ENCODE data around the gene FDXR.
A peak's percentile ranks its signal among the peaks of the same experiment; 100 is the strongest.

Gene FDXR

DNA sequence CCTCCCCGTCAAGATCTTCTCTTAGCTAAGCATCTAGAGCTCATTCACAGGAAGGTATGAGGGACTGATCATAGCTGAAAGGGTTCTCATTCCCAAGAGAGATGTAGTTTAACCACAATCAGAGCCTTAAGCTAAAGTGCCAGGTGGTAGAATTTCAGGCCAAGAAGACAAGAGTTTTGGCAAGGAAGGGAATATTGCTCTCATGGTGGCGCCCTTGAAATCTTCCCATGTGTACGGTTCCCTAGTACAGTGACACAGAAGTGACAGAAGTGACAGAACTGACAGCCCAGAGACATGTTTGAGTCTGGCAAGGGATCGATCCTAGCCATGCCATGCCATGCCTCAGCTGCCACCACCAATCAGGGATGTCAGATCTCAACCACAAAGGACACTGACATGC is 15.6 kb downstream of the FDXR start:
- no peak for DNase-seq (ENCODE audit: low read depth)

DNA sequence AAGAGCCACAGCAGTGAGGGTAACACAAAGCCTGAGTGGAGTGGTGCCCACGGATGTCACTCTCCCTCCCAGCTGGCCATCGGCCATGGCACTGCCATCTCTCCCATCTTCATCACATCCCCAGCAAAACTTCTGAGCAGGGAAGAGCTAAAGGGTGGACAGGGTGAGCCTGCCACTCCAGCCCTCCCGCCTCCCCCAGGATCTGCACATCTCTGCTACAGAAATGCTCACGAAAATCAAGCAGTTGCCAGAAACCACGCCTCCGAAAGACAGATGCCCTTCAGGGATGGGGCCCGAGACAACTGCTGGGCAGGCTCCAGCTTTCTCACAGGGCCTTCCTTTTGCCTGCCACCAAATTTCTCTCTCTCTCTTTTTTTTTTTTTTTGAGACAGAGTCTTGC is 16.7 kb downstream of the FDXR start:
- DNase-seq (ENCODE audit: low read depth) = no peak

DNA sequence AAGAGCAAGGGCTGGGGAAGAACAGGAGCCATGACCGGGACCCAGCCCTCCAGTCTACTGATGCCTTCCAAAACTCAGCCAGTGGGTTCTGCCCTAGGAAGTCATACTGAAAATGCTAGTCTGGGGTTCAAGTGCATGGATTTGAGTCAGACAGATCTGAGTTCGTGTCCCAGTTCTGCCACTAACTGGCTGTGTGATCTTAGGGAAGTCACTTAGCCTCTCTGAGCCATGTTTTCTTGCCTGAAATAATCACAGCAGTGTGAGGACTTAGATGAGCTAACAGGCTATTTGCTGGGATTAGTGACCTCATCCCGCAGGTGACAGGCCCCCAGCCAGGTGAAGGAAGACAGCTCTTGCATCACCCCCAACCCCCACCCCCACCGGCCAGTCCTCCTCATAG is 17.5 kb downstream of the FDXR start:
- DNase-seq (ENCODE audit: low read depth) = no peak

DNA sequence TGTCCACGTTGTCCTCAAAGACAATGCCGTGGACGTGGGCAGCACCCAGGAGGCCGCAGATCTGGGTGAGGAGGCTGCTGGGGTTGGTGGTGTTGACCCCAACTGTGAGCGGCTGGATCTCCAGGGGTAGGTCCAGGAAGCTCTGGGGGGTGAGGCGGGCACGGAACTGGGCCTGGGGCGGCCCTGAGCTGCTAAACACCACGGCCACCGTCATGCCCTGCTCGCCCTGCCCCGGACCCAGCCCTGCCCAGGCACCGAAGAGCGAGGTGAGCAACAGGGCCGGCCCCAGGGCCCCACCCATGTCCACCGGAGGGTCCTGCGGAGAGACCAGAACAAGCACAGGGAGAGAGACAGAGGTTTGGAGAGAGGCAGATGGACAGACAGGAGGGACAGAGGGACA is 18.0 kb downstream of the FDXR start:
- no peak for DNase-seq (ENCODE audit: low read depth)

DNA sequence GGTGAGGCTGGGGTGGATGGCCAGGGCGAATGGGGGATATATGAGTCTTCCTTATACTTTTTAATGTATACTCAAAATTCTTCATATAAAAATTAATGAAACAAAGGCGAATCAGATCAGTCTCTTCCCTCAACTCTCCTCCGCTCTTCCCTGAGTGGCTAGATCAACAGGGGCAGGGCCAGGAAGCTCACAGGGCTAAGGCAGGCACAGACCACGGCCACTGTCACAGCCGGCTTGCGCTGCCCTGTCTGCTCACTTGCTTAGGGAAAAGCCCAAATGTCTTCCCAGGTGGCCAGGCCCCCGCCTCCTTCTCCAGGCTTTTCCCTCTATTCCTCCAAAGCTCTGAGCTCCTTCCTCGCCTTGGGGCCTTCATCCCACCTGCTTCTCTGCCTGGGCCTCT is 19.1 kb downstream of the FDXR start:
- no peak for DNase-seq (ENCODE audit: low read depth)

DNA sequence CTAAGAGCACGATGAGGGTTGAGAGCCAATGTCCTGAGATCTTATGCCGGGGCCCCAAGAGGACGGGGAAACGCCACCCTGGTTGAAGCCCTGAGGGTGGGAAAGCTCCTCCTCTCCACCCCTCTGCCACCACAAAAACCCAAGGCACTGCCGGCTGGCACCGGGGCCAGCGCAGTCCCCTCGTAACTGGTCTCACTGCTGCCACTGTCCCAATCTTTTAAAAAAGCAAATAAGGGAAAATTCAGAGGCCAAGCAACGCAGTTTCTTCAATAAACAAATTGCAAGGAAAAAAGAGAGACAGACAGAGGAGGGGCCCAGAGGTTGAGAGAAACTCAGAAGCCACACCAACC is 19.8 kb downstream of the FDXR start:
- DNase-seq (ENCODE audit: low read depth) = no peak

DNA sequence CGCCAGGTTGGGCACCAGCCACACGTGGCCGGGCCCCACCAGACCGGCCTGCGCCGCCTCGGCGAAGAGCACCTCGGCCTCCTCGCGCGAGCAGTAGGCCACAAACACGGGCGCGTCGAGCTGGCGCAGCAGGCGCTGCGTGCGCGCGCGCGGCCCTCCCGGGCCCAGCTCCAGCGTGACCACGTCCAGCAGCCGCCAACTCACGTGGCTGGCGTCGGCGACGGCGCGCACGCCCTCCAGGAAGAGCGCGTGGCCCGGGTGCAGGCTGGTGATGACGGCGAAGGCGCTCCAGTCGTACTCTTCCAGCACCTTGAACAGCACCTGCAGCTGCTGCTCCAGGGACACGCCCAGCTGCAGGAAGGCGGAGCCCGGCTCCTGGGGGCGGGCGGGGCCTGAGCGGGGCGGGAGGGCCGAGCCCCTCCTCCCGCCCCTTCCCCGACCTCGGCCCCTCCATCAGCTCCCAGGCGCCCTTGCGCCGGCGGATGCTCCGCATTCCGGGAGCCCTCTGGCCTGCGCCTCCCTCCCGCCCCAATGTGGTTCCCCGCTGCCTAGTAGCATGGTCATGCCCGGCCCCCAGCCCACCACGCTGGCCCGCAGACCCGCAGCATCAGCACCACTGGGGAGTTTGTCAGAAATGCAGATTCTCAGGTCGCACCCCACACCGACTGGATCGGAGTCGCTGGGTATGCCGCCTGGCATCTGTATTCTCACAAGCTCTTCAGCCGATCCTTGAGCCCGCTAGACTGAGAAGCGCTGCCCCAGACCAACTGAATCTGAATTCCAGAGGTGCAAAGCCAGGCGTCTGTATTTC is 20.4 kb downstream of the FDXR start:
- peak; percentile 10 for DNase-seq (ENCODE audit: low read depth)

DNA sequence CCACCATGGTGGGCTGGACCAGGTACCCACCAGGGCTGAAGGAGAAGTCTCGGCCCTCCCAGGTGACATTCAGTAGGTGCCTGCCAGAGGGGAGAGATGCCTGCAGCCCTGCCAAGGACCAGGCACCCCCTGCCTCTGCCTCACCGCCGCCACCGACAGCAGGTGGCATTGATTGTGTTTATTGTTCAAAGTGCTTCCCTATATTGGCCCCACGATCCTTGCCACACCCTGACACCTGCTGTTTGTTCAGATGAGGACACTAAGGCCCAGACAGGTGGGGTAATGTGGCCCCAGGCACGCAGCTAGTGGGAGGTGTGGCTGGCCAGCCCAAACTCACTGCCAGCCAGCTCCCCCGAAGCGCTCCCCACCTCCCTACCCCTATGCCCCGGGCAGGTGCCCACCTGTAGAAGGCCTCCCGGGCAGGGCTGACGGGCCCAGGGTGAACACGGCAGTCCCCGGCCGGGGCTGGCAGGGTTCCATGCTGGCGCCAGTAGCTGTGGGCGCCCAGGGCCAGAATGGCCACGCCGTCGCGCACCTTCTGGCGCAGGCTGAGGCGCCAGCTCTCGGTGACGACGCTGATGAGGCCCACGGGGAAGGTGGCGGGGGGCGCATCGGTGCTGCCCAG is 21.1 kb downstream of the FDXR start:
- DNase-seq (ENCODE audit: low read depth) = no peak

DNA sequence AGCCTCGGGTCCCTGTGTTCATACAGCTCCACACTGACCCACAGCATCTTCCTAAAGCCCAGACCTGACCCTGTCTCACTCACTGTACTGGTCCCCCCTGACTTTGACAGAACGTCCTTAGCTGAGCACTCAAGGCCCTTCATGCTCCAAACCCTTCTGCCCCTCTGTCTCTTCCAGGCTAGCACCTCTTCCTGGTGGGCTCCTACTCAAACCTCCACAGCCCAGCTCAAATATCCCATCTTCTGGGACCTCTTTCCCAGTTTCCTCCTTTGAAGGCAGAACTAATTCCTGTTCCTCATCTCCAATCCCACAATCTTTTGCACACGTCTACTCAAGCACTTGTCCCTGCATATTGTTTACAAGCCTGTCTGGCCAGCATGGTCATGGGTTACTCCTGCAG is 21.9 kb downstream of the FDXR start:
- DNase-seq (ENCODE audit: low read depth) = no peak

DNA sequence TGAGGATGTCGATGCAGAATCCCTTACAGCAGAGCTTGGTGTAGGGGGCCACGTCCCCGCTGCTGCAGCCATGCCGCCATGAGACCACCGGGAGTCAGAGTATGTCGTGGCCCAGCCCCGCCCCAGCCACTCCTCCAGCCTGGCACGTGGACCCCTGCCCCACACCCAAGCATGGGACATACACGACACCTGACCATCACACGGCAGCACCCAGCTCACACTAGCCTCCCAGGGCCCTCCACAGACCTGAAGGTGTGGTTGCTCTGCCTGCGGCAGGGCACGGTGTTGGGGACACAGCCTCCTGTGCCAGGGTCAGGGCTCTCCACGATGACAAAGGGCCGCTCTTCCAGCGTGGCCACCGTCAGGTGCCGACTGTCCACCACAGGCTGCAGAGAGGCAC is 22.5 kb downstream of the FDXR start:
- no peak for DNase-seq (ENCODE audit: low read depth)

DNA sequence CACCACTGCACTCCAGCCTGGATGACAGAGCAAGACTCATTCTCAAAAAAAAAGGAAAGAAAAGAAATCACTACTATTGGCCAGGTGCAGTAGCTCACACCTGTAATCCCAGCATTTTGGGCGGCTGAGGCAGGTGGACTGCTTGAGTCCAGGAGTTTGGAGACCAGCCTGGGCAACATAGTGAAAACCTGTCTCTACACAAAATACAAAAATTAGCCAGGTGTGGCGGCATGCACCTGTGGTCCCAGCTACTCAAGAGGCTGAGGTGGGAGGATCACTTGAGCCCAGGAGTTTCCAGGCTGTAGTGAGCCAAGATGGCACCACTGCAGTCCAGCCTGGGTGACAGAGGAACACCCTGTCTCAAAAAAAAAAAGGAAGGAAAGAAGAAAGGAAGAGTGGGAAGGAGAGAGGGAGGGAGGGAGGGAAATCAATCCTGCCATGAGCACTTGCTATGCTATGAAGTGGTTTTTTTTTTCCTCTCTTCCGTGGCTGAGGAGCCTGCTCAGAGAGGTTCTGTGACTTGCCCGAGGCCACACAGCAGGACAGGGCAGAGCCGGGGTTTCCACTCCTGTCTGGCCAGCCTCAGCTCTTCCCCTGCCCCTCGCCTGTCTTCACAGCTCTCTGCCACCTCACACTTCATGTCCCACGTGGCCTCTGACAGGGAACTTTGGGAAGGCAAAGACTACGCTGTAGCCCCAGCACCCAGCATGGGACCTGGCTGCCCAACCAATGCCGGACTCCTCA is 24.0 kb downstream of the FDXR start:
- DNase-seq (ENCODE audit: low read depth) = no peak

DNA sequence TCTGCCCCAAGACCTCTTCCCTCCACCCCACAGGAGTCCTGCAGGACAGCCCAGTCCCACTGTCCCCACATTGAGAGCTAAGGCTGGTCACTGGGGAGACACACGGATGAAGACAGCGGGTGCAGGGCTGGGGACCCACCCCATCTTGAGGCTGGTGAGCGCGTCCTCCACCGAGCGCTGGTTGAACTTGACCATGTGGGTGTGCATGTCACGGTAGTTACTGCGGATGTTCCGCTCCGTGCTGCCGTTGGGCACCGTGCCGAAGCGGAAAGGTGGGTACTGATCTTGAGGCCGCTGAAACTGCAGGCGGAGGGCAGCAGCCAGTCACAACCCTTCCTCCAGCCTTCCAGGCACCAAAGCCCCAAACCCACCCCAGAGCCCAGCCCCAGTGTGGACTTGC is 26.2 kb downstream of the FDXR start:
- DNase-seq (ENCODE audit: low read depth) = no peak

DNA sequence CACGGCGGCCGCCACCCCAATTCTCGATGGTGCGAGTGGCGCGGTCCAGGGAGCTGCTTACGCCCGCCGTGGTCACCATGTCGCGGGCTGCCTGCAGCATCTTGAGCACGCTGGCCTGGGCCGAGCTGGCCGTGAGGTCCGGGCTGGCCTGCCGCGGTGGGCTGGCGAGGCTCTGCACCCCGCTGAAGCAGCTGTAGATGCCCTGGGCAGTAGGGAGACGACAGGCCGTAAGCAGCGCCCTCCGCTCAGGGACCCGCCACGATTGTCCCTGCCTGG is 29.5 kb downstream of the FDXR start:
- no peak for DNase-seq (ENCODE audit: low read depth)

DNA sequence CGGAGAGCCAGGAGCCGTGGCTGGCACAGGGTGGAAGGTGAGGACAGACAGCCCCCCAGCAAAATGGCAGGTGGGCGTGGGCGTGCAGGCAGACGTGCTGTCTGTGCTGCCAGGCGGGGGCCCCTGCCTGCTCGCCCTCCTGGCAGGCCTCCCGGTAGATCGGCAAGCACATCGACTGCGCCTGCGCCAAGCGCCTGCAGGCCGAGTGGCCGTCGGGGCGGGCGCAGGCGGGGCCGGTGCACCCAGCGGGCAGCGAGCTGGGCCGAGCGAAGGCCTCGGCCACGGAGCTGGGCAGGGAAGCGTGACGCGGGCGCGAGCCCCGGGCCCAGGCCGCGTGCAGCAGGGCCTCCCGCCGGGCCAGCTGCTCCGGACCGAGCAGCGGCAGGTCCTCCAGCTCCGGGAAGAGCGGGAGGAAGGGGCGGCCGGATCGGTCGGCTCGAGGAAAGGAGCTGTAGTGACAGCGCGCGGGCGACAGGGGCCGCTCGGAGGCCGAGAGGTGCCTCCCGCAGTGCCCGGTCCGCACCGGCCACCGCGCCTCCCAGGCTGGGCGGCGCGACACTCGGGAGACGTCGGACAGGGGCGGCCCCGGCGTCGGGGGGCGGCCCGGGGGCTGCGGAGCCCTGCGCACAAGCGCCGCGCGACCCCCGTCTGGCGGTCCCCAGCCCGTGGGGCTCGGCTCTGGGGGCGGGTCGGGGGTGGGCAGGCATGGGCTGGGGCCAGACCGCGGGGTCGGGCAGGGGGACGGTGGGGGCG is 30.0 kb downstream of the FDXR start:
- no peak for DNase-seq (ENCODE audit: low read depth)

DNA sequence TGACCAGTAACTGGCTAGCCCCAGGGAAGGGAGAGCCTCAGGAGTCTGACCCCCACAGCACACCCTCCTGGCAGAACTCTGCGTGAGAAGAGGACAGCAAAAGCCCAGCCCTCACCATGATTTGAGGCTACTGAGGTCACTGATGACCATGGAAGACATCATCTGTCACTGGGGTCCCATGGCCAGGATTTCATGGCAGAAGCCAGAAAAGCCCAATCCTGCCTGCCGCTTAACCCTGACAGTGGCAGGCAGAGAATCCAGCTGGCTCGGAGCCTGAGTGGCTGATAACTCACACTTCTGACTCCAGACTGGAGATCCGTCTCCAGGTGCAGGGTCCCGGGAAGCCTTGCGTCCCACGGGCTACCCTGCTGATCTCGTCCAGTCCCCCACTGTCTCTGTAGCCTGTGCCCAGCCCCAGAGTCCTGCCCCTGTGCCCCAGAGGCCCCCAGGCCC is 30.6 kb downstream of the FDXR start:
- DNase-seq (ENCODE audit: low read depth) = no peak

DNA sequence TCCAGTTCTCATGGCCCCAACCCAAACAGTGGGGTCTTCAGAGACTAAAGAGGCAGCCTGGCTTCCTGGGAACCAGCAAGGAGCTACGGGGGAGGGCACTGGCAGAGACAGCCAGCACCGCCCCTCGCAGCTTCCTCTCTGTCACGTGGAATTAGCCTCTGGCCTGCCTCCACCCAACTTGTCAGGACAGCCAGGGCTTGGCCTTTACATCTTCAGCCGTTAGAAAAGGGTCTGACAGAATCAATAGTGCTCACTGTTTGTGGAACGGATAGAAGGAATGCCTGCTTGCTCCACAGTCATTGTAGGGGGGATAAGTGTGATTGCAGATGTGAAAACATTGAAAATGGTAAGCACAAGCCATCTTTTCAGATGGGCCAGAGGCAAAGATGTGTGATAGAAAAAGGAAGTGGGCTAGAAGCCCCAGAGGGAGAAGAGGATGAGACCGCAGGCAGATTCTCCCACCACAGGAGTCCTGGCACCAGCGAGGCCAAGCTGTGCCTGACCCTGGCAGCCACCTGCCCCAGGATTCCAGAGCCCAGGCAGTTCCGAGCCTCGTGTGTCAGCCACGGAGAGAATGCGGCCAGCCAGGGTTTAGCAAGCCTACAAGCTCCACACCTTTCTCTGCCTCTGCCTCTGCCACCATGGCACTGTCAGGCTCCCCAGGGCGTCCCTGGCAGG is 31.7 kb downstream of the FDXR start:
- no peak for DNase-seq (ENCODE audit: low read depth)

DNA sequence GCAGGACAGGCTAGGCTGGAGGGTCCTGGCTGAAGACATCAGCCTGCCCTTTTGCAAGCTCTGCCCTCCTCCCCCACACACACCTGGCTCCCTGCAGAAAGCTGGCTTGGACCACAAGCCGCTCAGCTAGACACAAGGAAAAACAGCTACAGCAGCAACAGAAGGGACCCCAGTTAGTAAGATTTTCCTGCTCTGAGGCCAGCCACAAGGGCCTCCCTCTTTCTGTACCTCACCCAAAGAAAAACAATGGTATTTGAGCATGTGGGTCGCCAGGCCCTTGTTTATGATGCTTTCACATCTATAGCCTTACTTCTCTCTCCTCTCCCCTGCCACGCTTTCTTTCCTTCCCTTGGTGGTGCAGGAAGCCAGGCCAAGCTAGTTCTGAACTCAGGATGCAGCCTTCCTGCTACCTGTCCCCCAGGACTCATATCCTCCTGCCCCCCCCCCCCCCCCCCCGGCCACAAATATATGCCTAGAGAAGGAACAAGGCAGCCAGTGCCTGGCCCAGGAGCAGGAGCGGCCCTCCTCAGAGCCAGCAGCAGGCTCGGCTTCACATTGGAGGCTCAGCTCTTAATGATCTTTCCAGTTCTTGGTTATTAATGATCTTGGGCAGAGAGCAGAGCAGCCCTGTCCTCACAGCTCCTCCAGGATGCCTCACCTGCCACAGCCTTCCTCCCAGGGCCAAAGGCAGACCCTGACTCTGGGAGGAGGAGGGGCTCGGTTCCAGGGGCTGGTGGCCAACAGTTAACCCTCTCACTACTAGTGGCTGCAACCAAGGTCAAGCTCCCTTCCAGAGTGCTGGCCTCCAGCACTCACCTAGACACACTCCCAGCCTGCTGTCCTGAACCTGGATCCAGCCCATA is 32.6 kb downstream of the FDXR start:
- no peak for DNase-seq (ENCODE audit: low read depth)

DNA sequence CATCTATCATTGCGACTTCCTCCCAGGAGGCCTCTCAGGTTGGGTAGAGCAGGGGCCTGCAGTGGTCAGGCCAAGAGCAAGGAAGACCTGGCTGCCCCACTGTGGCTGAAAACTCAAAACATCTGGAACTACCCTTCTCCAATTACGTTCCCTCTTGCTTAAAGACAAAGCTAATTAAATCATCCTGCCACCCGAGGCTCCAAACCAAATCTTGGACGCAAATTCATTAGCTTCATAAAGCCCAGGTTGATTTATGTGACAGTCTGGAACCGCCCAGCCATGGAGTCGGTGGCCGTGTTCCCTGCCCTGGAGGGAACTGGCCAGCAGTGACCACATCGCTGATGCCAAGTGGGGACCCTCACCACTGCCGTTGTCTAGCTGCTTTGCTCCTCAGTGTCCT is 34.5 kb downstream of the FDXR start:
- DNase-seq (ENCODE audit: low read depth) = no peak

DNA sequence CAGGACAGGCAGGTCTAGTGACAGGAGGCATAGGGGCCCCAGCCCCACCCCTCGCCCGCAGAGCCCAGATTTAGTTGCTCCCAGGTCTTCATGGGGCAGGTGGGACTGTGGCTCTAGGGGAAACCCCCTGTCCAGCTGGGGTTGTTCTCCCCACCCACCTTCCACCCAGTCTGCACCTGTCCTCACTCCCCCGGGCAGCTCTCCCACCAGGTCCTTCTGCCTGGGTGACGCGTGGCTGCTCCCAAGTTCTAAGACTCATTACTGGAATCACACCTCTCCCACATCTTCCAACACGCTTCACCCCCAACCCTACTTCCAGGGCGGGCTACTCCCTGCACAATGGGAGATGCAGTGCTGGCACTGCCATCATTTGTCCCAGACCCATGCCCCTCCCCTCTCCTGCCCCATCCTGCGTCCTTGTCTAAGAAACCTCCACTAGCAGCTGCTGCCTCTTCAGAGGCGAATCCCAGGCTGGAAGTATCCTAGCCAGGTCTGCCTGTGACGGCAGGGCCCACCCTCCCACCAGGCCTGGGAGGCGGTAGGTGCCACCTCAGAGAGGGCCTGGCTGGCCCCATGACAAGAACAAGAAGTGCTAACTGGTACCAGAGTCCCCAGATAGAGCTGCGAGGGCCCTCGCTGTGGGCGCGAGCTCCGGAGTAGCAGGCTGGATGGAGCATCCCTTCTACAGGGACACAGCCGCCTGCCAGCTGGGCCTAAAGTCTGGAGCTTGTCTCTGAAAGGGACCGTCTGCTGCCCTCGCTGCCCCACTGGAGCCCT is 35.9 kb downstream of the FDXR start:
- DNase-seq (ENCODE audit: low read depth) = no peak

DNA sequence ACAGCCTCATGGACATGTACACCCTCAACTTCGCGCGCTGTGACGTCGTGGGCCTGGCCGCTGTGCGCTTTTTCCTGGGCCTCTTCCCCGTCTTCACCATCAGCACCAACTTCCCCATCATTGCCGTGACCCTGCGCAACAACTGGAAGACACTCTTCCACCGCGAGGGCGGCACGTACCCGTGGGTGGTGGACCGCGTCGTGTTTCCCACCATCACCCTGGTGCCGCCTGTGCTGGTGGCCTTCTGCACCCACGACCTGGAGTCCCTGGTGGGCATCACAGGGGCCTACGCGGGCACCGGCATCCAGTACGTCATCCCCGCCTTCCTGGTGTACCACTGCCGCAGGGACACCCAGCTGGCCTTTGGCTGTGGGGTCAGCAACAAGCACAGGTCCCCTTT is 36.6 kb downstream of the FDXR start:
- DNase-seq (ENCODE audit: low read depth) = no peak
